ENCODE results near the gene TOMM70.

DNA sequence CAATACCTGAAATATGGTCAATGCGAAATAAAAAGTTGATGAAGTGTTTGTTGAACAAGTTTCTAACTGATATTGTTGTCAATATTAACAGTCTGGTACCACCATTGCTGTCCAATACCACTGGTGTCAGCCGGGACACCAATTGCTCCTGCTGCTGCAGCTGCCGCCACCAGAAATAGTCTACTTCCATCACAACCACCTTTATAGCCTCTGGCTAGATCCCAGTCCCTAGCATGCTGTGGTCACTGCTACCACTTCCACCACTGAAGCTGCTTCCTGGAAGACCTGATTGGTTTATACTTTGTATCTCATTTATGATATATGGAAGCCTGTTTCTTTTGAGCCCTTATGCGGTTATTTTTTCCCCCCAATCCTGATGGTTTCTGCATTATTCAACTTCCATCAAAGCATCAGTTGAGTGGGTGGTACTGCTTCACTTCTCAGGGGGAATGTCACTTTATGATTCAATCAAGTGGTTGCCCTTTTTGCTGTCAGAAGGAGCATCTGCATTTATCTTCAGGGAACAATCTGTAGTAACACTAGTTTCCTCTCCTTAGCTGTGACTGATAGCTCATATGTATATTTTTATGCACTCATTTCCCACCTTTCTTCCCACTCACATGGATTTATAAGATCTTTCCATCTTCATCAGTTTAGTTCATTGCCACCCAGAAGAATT is 12.2 kb upstream of the TOMM70 start:
- TF ChIP-seq, protein P1, sequence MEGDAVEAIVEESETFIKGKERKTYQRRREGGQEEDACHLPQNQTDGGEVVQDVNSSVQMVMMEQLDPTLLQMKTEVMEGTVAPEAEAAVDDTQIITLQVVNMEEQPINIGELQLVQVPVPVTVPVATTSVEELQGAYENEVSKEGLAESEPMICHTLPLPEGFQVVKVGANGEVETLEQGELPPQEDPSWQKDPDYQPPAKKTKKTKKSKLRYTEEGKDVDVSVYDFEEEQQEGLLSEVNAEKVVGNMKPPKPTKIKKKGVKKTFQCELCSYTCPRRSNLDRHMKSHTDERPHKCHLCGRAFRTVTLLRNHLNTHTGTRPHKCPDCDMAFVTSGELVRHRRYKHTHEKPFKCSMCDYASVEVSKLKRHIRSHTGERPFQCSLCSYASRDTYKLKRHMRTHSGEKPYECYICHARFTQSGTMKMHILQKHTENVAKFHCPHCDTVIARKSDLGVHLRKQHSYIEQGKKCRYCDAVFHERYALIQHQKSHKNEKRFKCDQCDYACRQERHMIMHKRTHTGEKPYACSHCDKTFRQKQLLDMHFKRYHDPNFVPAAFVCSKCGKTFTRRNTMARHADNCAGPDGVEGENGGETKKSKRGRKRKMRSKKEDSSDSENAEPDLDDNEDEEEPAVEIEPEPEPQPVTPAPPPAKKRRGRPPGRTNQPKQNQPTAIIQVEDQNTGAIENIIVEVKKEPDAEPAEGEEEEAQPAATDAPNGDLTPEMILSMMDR (IDR thresholded peaks at IDR 0.05) = no peak
- no peak for TF ChIP-seq POLR2A (IDR thresholded peaks at IDR 0.05)
